HG02588 (cell line): ENCODE measurements around the gene TEX50.
"Not testable (repeated sequence)": the region's sequence is repeated elsewhere in the genome, so short reads cannot be mapped to it uniquely, and the experiment has no call there.

Experiments used
- ATAC-seq: cut with Tn5 transposase; IDR thresholded peaks from one replicate; pipeline ENCODE4 v1.9.1; 2021; ENCODE audit warnings: mild to moderate bottlenecking, moderate library complexity; ENCODE audit not compliant: unreplicated experiment

Gene TEX50

GRCh38 chr1:173661763-173662162 is 26.6 kb downstream of the TEX50 start:
- no peak for ATAC-seq

GRCh38 chr1:173663159-173663558 is 28.0 kb downstream of the TEX50 start:
- no peak for ATAC-seq

DNA sequence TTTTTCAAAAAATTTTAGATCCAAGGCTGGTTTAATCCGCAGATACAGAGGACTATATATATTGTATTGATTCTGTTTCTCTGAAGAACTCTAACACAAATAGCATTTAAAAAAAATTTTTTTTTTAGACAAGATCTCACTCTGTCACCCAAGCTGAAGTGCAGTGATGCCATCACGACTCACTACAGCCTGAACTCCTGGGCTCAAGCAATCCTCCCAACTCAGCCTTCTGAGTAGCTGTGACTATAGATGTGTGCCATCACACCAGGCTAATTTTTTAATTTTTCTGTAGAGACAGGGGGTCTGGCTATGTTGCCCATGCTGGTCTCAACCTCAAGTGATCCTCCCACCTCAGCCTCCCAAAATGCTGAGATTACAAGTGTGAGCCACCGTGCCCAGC is 31.5 kb downstream of the TEX50 start:
- no peak for ATAC-seq

DNA sequence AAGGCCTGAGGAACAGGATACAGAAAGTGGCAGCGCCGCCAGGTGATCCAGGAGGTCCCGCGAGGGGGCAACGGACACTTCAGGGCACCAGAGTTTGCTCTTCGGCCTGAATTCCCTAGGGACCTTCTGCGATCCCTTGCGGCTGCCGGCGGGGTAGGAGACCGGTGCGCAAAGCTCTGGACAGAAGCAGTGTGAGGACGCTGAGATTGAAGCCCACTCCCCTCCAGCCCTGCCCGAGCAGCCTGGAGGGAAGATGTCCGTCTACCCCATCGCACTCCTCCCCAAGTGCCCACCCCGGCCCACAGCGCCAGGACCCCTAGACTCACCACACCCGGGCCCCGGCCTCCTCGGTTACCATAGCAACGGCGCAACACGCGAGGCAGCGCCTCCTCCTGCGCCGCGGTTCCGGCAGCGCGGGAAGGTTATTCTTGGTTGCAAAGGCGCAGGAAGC is 34.4 kb downstream of the TEX50 start, which contains the start of gene ANKRD45:
TSS of gene ANKRD45 (minus strand) at position 361 of the 451 bp plus-strand sequence. CDS start 10,433 bp downstream, outside the sequence.
- no peak for ATAC-seq

- ATAC-seq: not testable (repeated sequence)
These were observed 39.4 kb downstream of the TEX50 start for GRCh38 chr1:173674496-173674895.

GRCh38 chr1:173680152-173680551 is 45.0 kb downstream of the TEX50 start:
- not testable (repeated sequence) for ATAC-seq

DNA sequence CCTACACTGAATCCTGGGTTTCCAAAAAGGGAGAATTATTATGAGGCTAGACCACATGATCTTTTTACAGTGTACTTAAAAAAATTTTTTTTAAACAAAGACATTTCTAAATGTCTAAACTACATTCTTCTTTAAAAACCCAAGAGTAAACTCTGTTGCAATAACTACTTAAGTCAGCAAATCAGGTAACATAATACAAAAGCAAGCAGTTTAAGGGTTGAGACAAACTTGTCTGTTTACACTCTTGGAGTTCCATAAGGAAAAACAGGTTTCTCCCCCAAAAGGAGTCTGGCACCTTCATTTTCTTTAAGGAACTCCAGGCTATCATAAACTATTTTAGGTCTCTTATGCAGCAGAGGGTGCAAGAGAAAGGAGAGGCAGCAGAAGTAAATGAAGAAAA is 47.0 kb downstream of the TEX50 start:
- no peak for ATAC-seq

DNA sequence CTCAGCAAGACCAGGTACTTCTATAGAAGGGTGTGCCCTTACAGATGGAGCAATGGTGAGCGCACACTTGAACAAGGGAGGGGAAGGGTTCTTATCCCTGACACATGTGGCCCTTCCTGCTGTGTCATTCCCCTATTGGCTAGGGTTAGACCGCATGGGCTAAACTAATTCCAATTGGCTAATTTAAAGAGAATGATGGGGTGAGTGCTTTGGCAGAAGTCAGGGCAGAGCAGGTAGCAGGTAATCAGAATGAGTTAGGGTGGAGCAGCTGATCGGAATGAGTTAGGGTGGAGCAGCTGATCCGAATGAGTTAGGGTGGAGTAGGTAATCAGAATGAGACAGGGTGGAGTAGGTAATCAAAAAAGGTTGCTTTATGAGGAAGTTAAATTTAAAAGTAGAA is 48.7 kb downstream of the TEX50 start:
- ATAC-seq: not testable (repeated sequence)

- not testable (repeated sequence) for ATAC-seq
These were observed 50.0 kb downstream of the TEX50 start for GRCh38 chr1:173685121-173685520.
